OCI-LY3 (cell line): ENCODE measurements around the gene PCGF2.

Experiments
- CTCF ChIP-seq: fragments of 200-600, 300-600 bp; sonication (generic); IDR thresholded peaks from 2 replicates; pipeline ENCODE4 v1.5.1; 2014; ENCODE audit warnings: antibody characterized with exemption, low read length, low read depth
- EZH2phosphoT487 ChIP-seq: fragments of 200-600 bp; shearing (Covaris generic); IDR thresholded peaks from 2 replicates; pipeline ENCODE4 v1.6.1; 2018; ENCODE audit warnings: antibody characterized with exemption, mixed run types, low read depth

DNA sequence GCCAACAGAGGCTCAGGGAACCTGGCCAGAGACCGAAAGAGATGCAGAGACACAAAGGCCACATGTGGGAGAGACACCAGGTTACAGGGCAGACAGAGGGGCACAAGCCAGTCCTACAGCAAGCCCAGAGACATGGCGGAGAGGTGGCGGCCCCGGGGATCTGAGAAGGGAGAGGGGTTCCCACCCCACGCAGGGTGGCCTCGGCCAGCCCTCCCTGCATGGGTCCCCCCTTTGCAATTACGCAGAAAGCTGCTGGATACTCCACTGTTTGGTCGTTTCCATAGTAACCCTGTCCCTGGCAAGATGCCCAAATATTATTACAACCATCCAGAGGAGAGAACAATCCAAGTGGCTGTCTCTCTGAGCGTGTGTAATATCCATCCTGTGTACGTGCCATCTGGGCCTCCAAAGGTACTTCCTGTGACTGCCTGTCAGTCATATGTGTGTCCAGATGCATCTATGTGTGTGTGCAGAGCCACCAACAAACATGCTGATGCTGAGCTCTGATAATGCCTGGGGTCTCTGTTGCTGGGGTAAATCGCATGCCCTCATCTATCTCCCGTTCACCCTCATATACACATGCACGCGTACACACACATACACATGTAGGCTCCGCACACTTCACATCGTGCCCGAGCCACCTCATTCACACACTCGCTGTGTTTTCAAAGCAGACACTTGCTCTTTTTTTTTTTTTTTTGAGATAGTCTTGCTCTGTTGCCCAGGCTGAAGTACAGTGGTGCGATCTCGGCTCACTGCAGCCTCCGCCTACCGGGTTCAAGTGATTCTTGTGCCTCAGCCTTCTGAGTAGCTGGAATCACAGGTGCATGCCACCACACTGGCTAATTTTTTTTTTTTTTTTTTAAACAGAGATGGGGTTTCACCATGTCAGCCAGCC, 5.5 kb downstream of the PCGF2 start:
- TF ChIP-seq CTCF = no peak
- no peak for TF ChIP-seq EZH2phosphoT487
